ENCODE measurements around the gene TPI1. TPM values are rescaled to one million over a fixed set of nuclear protein-coding genes. Genes with fewer than 3 reads are reported as not detected.
A peak's percentile ranks its signal among the peaks of the same experiment; 100 is the strongest.

TPI1 gene
- total RNA-seq, 2 donors from 2014 or later: 404 to 443 TPM

DNA sequence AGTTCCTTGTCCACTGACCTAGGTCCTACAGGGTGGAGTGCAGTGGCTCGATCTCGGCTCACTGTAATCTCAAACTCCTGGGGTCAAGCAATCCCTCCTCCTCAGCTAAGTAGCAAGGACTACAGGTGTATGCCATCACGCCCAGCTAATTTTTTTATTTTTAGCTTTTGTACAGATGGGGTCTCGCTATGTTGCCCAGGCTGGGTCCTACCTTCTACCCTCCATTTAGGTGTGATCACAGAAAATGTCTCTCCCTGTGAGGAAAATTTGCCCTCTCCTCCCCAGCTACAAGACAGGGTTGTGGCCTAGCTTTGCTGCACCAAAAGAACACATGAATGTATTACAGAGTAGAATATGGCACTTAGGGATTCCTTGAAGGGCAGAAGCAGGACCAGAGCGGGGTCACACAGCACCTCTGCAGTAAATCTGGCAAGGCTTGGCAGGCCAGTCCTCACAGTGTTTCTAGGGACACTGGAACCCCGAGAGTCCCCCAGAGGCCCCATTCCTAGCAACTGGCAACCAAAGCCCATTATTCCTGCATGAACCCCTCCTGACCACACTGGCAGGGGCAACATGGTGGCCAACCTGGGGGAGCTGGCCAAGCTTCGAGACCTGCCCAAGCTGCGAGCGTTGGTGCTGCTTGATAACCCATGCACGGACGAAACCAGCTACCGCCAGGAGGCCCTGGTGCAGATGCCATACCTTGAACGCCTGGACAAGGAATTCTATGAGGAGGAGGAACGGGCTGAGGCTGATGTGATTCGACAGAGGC is 45.0 kb downstream of the TPI1 start:
- H3K4me3 ChIP-seq: no peak overlapping the region
- intact Hi-C loops (cut with DNase I): no loop called here
- H3K36me3 ChIP-seq: no peaks in the 10 kb centered on the region
- TF ChIP-seq CTCF (IDR thresholded peaks at IDR 0.05) (no peak), POLR2AphosphoS5 (IDR thresholded peaks at IDR 0.05) (no peak), POLR2A (IDR thresholded peaks at IDR 0.05) (no peak)
- no peaks in the 10 kb centered on the region for H3K4me1 ChIP-seq (replicated peaks)
- WGBS: 89% methylated on average over 15 of the region's 15 CpGs
- H3K27ac ChIP-seq: no peak overlapping the region
- DNase-seq (ENCODE audit: low spot score): no peak
- no peaks in the 10 kb centered on the region for H3K9me3 ChIP-seq
- no peaks in the 10 kb centered on the region for H3K27me3 ChIP-seq (replicated peaks; ENCODE audit: insufficient read depth)

DNA sequence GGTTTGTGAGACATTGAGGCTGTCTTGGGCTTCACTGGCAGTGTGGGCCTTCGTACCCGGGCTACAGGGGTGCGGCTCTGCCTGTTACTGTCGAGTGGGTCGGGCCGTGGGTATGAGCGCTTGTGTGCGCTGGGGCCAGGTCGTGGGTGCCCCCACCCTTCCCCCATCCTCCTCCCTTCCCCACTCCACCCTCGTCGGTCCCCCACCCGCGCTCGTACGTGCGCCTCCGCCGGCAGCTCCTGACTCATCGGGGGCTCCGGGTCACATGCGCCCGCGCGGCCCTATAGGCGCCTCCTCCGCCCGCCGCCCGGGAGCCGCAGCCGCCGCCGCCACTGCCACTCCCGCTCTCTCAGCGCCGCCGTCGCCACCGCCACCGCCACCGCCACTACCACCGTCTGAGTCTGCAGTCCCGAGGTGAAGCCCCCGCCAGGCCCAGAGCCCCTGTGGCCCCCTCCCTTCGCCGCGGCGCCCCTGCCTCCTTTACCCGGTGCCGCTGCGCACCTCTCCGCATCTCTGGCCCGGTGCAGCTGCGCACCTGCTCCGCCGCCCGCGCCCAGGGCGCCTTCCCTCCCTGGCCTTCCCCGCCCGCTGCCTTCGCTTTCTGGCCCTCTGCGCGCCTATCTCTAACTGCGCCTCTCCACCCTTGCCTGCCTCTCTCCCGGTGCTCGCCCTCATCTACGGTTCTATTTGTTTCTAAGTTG is 47.1 kb downstream of the TPI1 start, which contains the start of gene ENO2:
ENO2 (plus strand) TSS at position 335 of the 701 bp plus-strand sequence. CDS start 1,253 bp downstream, outside the sequence.
- Histone ChIP-seq H3K4me3 (peak within 1 kb of the TSS; percentile 45 to 55), H3K9me3 (no peaks in the 10 kb centered on the region), H3K27ac (peak within 1 kb of the TSS; percentile 53 to 62), H3K27me3 (replicated peaks; ENCODE audit: insufficient read depth) (no peaks in the 10 kb centered on the region), H3K36me3 (no peaks in the 10 kb centered on the region), H3K4me1 (replicated peaks) (no peaks in the 10 kb centered on the region)
- TF ChIP-seq POLR2A (IDR thresholded peaks at IDR 0.05) (peak; percentile 59), CTCF (IDR thresholded peaks at IDR 0.05) (no peak), POLR2AphosphoS5 (IDR thresholded peaks at IDR 0.05) (no peak)
- WGBS: under 1% methylated on average over 67 of the region's 68 CpGs
- intact Hi-C loops (cut with DNase I): no loop called here
- peak; percentile 60 for DNase-seq (ENCODE audit: low spot score)

DNA sequence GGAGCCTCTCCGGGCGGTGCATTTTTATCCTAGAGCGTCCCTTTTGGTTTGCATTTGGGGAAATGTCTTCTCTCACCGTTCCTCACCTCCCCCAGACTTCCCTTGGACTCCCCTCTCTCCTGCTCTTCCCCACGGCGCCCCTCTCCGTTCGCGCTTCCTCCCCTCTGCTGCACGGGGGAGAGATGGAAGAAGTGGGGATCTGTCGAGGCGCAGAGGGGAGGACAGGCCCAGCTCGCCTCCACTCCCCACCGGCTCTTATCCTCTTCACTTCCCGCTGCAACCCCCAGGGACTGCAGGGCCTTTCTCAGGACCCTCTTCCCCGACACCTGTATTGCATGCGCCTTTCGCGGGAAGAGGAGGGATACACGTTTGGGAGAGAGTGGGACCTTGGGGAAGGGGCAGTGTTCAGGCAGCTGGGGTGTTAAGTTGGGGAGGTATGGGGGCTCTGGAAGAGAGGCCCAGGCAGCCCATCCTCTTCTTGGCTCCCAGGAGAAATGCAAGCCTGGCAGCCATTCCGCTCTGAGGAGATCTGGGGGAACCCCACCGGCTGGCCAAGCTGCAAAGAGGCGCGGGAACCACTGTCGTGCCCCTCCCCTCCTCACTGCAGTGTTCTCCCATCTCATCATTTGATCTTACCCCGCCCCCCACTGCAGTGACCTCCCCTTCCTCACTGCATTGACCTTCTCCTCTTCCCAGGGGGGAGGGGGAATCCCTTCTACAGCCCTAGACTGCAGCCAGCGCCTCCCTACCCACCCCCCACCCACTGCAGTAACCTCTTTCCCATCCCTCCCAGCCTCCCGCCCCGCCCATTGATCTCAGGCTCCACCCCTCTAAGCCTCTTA is 47.8 kb downstream of the TPI1 start:
- H3K4me1 ChIP-seq (replicated peaks): no peaks in the 10 kb centered on the region
- WGBS: 22% methylated on average over 29 of the region's 29 CpGs
- H3K9me3 ChIP-seq: no peaks in the 10 kb centered on the region
- no peaks in the 10 kb centered on the region for H3K36me3 ChIP-seq
- no peak for DNase-seq (ENCODE audit: low spot score)
- H3K4me3 ChIP-seq: peak overlapping the region; percentile 45 to 55
- peak overlapping the region; percentile 53 to 62 for H3K27ac ChIP-seq
- H3K27me3 ChIP-seq (replicated peaks; ENCODE audit: insufficient read depth): no peaks in the 10 kb centered on the region
- intact Hi-C loops (cut with DNase I): no loop called here
- no peak for TF ChIP-seq POLR2A (IDR thresholded peaks at IDR 0.05)
- no peak for TF ChIP-seq POLR2AphosphoS5 (IDR thresholded peaks at IDR 0.05)
- no peak for TF ChIP-seq CTCF (IDR thresholded peaks at IDR 0.05)

GRCh38 chr12:6915789-6916285 is 48.5 kb downstream of the TPI1 start:
- no peak for DNase-seq (ENCODE audit: low spot score)
- 79% methylated on average over 14 of the region's 14 CpGs for WGBS
- Histone ChIP-seq H3K27me3 (replicated peaks; ENCODE audit: insufficient read depth) (no peaks in the 10 kb centered on the region), H3K27ac (no peak overlapping the region), H3K4me1 (replicated peaks) (no peaks in the 10 kb centered on the region), H3K4me3 (no peak overlapping the region), H3K36me3 (no peaks in the 10 kb centered on the region), H3K9me3 (no peaks in the 10 kb centered on the region)
- no peak for TF ChIP-seq POLR2AphosphoS5 (IDR thresholded peaks at IDR 0.05)
- no peak for TF ChIP-seq POLR2A (IDR thresholded peaks at IDR 0.05)
- TF ChIP-seq CTCF (IDR thresholded peaks at IDR 0.05): no peak
- intact Hi-C loops (cut with DNase I): no loop called here

Data from prostate gland (tissue), 2 donors.